Measurements from ENCODE around the gene UCN2. TPM values are rescaled to one million over a fixed set of nuclear protein-coding genes. Genes with fewer than 3 reads are reported as not detected.

UCN2 gene
- total RNA-seq, 1 donor, result 6.0 TPM

DNA sequence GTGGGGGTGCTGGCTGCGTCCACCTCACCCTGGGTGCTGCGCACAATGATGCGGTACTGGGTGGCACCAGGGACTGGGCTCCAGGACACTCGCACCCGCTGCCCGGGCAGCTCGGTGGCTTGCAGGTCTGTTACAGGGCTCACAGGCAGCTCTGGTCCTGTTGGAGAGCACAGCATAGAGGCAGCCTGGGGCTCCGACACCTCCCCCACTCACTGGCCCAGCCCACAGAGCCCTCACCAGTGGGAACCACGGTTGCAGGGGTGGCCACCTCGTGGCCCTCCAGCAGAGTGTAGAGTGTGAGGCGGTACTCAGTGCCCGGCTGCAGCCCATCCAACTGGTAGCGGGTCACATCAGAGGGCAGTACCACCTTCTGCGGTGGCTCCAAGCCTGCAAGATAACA, 27.9 kb upstream of the UCN2 start:
- DNase-seq (ENCODE audit: low read depth), result no peak
- TF ChIP-seq, protein P1, sequence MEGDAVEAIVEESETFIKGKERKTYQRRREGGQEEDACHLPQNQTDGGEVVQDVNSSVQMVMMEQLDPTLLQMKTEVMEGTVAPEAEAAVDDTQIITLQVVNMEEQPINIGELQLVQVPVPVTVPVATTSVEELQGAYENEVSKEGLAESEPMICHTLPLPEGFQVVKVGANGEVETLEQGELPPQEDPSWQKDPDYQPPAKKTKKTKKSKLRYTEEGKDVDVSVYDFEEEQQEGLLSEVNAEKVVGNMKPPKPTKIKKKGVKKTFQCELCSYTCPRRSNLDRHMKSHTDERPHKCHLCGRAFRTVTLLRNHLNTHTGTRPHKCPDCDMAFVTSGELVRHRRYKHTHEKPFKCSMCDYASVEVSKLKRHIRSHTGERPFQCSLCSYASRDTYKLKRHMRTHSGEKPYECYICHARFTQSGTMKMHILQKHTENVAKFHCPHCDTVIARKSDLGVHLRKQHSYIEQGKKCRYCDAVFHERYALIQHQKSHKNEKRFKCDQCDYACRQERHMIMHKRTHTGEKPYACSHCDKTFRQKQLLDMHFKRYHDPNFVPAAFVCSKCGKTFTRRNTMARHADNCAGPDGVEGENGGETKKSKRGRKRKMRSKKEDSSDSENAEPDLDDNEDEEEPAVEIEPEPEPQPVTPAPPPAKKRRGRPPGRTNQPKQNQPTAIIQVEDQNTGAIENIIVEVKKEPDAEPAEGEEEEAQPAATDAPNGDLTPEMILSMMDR (IDR thresholded peaks at IDR 0.05; ENCODE audit: insufficient read depth, low read depth, low read length), result no peak
- H3K4me3 ChIP-seq (ENCODE audit: low read depth, low read length), result no peak overlapping the region

GRCh38 chr3:48588230-48588629, 24.6 kb upstream of the UCN2 start:
- no peak for DNase-seq (ENCODE audit: low read depth)

DNA sequence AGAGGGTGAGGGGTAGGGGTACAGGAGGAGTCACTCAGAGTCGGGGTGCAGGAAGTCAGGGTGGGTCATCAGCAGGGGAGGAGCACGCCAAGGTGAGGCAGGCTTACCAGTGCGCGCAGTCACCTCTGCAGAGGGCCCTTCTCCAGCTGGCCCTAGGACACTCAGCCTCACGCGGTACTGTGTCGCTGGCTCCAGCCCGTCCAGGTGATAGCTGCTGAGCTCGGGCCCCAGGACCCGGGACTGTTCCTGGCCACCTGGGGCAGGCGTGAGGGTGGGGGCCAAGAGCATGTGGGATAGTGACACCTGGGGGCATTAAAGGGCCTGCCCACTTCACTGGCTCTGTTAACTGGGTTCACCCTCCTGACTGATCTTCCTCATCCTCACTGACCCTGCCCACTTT, 24.1 kb upstream of the UCN2 start:
- H3K4me3 ChIP-seq (ENCODE audit: low read depth, low read length), result no peak overlapping the region
- no peak for DNase-seq (ENCODE audit: low read depth)
- TF ChIP-seq, protein P1 (IDR thresholded peaks at IDR 0.05; ENCODE audit: insufficient read depth, low read depth, low read length), result no peak

More at GRCh38 chr3:48588230-48588629, 24.6 kb upstream of the UCN2 start:
- TF ChIP-seq, protein P1 (IDR thresholded peaks at IDR 0.05; ENCODE audit: insufficient read depth, low read depth, low read length), result no peak
- H3K4me3 ChIP-seq (ENCODE audit: low read depth, low read length), result no peak overlapping the region

DNA sequence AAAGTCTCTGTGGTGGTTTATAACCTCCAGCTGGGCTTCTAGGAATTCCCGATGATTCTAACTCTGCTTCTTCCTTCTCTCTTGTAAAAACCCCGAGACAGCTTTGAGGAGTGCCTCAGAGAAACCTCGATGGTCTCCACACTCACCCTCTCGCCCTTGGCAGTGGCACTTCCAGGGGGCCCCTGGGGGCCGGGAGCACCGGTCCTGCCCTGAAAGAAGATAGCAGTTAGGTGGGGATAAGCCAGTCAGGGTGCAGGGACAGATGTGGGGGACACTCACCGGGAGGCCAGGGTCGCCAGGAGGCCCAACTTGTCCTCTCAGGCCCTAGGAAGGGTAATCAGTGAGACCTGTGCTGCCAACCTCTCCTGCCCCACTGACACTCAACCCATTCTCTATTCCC, 21.8 kb upstream of the UCN2 start:
- TF ChIP-seq, protein P1 (IDR thresholded peaks at IDR 0.05; ENCODE audit: insufficient read depth, low read depth, low read length), result no peak
- H3K4me3 ChIP-seq (ENCODE audit: low read depth, low read length), result no peak overlapping the region
- no peak for DNase-seq (ENCODE audit: low read depth)

DNA sequence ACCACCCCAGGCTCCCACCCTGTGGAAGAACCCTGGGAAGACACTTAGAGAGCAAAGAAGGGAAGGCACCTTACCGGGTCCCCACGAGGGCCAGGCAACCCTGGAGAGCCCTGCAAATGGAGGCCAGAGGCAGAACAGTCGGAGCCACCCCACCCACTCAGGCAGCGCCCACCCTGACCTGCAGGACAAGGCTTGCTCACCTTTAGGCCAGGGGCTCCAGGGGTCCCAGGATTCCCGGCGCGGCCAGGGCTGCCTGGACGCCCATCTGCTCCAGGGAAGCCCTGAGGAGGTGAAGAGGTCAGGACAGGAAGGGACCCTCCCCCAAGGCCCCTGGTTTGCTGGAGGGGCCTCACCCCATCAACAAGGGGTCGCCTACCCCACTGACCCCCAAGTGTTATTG, 21.3 kb upstream of the UCN2 start:
- no peak for DNase-seq (ENCODE audit: low read depth)
- TF ChIP-seq, protein P1 (IDR thresholded peaks at IDR 0.05; ENCODE audit: insufficient read depth, low read depth, low read length), result no peak
- H3K4me3 ChIP-seq (ENCODE audit: low read depth, low read length), result no peak overlapping the region

DNA sequence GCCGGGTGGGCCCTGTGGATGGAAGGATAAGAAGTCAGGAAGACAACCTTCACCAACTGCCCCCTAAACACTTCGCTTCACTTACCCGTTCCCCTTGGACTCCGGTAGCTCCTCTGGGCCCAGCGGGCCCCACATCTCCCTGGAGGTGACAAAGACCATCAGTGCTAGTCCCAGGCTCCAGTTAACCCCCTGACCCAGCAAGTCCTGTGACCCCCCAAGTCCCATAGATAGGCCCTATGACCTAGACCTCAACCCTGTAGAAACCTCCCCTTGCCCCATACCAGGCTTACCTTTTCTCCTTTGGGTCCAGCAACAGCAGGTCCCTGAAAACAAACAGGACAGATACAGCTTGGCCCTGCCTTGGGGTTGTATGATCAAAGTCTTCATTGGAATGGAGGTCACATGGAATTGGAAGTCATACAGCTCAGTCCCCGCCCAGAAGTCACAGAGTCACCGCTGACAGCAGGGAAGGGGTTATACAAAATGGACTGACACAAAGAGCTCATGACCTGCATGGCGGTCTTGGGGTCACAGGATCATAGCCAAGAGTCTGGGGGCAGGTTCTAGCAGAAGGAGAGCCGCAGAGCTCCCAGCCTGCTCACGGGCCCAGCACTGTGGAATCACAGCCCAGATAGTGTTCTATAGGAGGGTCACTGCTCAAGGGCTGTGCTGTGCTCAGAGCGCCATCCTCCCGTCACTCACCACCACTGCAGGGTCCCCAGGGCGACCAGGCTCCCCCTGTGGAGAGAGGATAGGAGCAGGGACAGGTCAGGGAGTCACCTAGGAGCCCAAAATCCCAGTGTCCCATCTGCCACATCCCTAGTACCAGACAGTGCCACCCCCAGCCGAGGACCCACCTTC, 18.3 kb upstream of the UCN2 start:
- DNase-seq (ENCODE audit: low read depth), result no peak
- H3K4me3 ChIP-seq (ENCODE audit: low read depth, low read length), result no peak overlapping the region
- TF ChIP-seq, protein P1 (IDR thresholded peaks at IDR 0.05; ENCODE audit: insufficient read depth, low read depth, low read length), result no peak
